CD4-positive, alpha-beta T cell treated with Interleukin-1 beta for 1 hour (primary cell): Measurements from ENCODE around the gene RELN.
"Not testable (repeated sequence)": the region's sequence is repeated elsewhere in the genome, so short reads cannot be mapped to it uniquely, and the experiment has no call there.

Source experiments
- DNase-seq, 2 donors: peaks; one replicate each; pipeline ENCODE4 v3.0.0-alpha.2; 2020 to 2022

RELN gene

DNA sequence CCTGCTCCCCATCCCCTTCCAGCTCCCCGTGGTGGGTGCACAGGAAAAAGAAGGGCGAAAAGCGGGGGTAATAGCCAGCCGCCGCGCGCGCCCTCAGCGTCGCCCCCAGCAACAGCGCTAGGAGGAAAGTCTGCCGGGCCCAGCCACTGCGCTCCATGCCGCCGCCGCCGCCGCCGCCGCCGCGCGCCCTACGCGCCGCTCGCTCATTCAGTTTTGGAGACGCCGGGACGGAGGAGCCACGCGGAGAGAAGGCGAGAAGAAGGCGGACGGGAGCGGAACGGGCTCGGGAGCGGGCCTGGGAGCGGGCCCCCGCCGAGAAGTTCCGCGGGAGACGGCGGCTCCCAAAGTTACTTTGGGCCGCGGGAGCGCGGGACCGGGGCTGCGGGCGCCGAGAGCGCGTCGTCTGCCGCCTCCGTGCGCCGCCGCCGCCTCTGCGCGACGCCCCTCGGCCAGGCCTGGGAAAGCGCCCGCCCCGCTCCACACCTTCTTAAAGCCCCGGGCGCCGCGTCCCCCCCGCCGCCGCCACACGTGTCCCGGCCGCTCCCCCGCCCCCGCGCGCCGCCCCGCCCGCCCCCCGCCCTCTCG lies at the start of gene RELN:
TSS of gene RELN (minus strand) at position 459 of the 585 bp plus-strand sequence. CDS start at position 157, 302 bp downstream.
- no peak for DNase-seq

DNA sequence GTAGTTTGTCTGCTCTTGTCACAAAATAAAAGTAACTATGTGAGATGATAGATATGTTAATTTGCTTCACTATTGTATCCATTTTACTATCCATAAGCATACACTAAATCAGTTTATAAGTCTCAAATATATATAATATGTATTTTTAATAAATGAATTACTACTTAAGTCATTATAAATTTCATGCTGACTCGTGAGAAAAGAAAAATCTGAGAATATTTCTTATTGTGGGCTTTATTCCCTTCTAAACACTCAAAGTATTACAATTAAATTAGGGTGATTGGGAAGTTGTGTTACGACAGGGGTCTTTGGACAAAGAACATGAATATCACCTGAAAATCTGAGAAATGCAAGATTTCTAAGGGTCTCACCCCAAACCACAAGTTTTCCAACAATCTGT lies 48.7 kb upstream of the RELN start:
- no peak for DNase-seq

DNA sequence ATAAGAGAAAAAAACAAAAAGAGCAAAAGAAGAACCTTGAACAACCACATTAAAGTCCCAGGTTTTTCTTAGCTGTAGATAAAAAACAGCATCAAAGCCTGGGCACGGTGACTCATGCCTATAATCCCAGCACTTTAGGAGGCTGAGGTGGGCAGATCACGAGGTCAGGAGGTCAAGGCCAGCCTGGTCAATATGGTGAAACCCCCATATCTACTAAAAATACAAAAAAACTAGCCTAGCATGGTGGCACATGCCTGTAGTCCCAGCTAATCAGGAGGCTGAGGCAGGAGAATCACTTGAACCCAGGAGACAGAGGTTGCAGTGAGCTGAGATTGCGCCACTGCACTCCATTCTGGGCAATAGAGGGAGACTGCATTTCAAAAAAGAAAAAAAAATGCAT lies 47.4 kb upstream of the RELN start:
- not testable (repeated sequence) for DNase-seq

DNA sequence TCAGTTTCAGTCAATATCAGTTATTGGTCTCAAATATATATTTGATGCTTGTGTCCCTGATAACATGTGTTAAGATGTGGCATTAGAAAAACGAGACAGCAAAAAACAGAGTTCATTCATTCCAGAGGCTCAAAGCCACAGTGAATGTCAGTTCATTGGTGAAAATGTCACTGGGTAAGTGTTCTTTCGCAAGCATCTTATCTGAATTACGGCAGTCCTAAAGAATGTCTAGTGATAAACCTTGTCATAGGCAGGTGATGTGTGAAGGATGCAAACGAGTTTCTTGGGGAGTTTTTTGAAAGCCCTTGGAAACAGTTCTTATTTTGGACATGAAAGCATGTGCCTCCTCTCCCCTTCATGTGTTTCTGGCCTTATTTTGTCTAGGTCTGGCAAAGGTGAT lies 45.9 kb upstream of the RELN start:
- no peak for DNase-seq

DNA sequence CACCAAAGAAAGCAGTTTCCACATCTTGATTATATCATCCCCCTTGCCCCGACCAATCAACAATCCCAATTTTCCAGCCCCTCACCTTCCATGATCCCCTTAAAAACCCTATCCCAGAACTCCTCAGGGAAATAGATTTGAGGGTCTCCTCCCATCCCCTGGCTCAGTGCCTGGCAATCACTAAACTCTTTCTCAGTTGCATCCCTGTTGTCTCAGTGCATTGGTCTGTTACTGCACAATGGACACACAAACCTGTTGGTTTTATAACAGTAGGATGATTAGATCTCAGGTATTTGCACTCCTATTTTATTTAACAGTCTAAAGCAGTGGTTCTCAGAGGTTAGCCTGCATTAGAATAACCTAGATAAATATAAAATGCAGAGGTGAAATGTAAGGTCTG lies 45.2 kb upstream of the RELN start:
- no peak for DNase-seq

DNA sequence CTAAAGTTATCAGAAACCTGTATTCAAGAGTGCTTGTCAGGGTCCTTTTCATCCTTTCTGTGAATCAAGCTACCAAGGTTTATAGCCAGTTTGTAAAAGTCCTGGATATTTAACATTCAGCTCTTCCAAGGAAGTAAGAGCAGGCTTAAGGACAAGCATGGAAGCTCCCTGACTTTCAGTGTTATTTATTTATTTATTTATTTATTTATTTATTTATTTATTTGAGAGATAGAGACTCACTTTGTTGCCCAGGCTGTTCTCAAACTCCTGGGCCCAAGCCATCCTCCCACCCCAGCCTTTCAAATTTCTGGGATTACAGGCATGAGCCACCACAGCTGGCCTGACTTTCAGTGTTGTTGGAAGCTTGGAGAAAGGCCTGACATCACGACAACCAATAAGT lies 44.4 kb upstream of the RELN start:
- no peak for DNase-seq

DNA sequence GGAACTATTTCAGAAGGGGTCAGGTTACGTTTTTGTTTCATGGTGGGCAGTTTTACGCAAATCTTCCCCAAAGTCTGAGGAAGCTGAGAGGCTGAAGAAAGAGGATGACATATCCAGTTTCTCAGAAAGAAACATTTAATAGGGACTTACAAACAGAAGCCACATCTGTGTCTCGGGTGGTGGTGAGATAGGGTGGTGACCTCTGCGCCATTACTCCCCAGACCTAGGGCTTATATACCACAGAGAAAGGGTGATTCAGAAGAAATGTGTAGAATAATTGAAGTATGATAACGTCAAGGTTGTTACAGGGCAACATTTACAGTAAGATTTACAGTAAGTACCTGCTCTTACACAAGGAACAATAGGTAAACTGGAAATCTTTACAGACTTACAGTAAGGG lies 43.0 kb upstream of the RELN start:
- no peak for DNase-seq

DNA sequence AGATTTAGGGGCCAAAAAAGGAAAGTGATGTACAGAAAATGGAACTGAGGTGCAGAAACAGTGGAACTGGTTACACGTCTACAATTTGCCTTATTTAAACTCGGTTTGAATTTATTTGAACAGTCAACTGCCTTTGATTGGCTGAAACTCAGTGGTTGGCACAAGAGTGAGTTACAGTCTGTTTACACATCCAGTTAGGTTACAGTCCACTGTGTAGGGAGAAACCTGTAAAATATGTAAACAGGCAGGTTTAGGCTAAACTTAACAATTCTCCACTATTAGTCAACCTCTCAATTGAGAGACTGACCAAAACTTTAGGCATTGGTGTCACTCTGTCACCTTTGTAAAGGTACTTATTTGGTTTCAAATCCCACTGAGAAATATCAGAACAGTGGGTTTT lies 40.3 kb upstream of the RELN start:
- no peak for DNase-seq

DNA sequence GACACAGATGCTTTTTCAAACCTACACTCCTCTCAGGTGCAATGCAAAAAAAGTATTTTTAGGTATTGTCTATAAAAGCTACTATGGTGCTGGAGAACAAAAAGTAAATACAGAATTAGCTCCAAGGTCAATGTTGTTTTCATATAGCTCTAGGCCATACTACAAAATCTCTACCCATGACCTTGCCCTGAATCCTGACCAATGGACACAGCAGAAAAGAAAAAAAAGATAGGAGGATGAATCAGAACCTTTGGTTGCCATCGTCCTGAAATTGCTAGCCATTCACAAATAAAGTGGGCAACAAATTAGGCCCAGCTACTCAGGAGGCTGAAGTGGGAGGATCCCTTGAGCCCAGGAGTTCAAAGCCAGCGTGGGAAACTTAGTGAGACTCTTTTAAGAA lies 35.2 kb upstream of the RELN start:
- no peak for DNase-seq

DNA sequence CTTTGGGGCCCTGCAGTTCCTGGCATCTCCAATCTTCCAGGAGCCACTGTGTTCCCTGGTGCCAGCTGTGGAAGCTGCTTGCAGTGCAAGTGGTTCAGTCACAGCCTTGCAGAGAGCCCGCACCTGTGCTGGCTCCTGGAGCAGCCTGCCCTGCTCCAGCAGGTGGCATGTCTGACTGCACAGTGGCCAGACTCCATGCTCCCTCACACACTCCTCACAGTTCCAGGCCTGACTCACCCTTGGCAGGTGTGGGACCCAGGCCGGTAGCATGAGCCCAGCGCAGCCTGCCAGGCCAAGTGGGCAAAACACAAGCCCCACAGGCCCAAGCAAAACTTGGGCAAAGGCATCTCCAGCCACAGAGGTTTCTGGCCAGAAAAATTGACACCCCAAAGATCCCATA lies 33.6 kb upstream of the RELN start:
- DNase-seq = no peak

DNA sequence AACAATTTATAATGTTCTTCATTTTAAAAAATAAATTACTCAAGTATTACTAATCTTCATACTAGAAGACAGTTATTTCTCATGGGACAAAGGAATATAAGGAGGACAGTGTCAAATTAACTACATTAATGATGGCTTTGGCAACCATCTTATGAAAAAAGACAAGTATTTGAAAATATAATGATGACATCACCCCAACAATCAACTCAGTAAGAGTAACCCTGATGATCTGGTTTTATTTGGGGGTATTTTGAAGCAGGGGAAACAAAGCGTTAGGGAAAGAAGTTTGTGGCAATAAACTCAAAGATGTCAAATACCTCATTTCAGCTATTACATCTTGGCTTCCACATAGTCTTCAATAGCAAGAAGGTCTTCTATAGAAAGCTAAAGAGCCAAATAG lies 29.0 kb upstream of the RELN start:
- no peak for DNase-seq

DNA sequence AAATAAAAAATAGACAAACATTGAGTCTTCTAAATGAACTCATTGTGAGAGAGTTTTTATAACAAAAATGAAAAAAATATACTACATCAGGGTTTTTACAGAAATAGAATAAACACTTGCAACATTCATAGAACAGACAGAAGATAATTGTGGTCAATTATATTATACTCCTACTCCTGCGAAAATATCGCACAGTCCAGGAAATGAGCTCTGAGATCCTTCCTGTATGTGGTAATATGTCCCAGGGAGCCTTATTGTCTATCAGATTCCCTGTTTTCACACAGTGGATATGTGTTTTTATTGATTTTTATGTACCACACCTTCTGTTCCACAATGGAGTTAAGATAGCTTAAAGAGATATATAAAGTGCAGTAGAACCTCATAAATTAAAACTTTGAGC lies 27.5 kb upstream of the RELN start:
- no peak for DNase-seq

DNA sequence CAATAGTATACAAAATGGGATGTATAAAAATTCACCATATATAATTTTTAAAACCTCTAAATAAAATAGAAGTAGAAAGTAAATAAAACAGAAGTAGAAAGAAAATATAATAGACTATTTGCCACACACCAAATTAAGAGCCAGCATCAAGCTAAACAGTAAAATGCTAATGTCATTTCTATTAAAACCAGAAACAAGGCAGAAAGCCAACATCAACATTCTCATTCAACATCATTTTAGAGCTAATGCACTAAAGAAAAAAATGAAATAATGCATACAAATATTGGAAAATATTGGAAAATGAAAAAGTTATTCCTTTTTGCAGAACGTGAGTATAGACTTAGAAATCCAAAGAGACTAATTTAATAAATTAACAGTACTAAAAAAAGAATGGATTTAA lies 23.4 kb upstream of the RELN start:
- no peak for DNase-seq

DNA sequence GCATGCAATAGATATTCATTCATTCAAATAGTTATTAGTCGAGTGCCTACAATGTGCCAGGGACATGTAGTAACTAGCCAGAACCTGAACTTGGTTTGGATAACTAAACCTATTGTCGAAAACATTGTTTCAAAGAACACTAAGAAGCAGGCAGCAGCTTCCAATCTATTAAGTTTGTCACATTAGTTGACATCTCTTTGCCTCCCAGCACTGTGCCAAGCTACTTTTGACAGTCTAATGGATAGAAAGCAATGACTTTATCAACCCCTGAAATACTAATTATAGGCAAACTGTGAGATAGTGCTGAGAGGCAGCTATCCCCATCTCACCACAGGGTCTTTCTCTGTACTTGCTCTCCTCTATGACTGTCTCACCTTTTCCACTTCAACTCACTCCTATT lies 22.4 kb upstream of the RELN start:
- DNase-seq = no peak

DNA sequence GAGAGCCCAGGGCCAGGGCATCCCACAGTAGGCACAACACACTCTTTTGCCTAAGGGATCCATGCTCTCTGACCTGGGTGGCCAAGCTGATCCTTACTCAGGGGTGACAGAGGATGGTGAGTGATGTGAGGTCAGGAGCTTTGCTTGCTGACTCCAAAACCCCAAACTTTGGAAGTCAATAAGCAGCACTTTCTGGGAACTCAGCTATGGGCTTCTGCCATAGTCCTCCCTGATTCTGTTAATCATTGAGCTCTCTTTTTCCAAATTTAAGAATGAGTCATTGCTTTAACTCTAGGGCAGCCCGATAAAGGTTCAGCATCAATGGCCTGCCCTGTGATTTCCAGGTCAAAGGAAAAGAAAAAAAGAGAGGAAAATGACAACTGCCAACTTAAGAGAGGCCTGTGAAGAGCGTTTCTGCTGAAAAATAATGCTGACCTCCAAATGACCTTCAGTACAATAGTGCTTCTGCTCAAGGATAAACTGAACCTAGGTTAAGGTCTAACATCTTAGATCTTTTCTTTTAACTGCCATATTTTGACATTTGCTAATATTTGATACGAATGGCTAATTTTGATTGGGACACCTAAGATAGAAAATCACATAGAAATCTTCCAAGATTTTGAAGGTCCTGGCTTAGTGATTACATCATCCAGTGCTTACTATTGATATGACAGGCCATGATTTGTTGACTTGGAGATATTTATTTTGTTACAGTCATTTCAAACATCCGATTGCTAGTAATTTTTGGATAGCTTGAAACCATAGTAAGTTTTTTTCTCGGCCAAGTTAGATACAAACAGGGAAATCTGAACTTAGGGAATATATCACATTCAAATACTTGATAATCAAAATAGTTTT lies 20.8 kb upstream of the RELN start:
- DNase-seq = no peak

DNA sequence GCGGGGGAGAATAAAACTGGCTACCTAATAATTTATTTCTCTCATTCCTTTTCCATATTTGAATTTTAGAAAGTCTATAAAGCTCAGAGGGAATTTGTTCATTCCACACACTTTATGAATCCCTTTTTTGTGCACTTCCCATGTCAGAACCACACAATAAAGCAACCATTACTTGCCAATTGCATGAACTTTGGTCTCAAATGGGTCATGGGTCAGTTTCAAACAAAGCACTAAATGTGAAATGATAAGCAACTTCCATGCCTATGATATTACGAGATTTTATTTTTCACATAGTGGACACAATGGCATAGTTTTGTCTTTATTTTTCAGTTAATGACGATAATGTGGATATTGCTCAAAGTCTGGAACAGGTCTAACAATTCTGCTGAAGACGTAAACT lies 18.6 kb upstream of the RELN start:
- no peak for DNase-seq

DNA sequence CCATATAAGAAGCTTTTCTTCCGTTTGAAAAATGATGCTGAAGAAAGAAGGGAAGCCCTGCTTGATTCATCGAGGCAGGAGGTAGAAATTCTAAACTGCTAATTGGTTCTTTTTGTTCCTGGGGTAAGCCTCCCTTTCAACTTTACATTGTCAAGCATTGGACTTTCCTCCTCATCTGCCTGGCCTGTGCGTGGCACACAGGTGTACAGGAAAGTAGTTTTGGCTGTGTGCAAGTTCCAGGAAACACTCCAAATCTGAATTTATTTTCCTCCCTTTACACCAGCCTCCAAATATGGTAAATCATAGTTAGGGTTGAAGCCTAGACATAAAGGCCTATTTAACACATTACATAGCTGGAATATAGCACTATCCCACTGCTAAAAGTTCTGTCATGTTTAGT lies 18.2 kb upstream of the RELN start:
- no peak for DNase-seq

DNA sequence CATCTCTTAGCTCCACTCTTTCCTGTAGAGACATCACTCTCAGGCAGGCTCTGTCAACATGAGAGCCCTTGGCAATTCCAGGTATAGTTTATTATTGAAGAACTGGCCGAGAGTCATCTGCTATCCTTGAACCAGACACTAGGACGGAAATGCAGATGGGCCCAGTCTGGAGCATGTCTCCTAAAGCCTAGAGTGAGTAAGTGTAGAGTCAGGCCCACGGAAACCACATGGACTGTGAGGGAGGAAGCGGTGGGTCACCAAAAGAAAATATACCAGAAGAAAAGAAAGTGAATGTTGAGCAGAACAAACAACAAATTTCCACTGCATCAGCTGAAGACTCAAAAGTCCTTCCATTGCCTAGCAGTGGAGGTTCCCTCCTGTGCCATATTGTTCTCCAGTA lies 15.7 kb upstream of the RELN start:
- DNase-seq = no peak

DNA sequence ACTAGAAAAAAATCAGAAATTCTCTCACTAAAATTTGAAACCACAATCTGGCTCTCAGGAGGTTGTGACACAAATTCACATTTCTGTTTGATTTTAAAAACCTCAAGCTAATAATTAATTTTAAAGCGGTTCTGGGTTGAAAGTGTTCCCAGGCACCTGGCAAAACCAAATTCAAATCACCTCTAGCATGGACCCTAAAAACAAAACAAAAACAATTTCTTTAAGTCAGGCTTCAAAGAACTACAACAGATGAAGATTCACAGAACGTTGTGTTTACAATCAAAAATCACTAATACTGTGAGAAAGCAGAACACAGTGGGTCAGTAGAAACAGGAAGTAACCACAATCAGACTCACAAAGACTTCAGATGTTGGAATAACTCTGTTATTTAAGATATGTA lies 7.2 kb upstream of the RELN start:
- DNase-seq = no peak

DNA sequence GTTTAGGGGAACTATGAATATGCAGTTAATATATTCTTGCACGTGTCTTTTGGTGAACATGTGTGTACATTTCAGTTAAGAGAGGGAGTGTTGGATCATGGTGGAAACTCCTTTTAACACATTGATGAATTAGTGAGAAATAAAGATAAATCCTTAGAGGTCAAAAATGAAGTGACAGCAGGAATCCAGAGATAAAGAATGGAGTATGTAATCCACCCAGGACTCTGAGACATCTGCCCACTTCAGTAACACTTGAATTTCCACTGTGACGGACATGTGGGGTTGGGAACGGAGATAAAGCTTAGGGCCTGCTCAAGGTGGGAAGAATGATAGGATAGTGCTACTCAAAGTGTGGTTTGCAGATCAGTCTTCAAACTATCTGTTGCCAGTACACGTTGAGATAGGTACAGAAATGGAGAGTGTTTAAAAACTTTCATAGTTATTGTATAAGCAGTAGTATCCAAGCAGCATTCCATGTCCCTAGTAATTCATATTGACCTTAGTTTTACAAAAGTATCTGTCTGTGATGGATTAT lies 6.6 kb upstream of the RELN start:
- DNase-seq = no peak

DNA sequence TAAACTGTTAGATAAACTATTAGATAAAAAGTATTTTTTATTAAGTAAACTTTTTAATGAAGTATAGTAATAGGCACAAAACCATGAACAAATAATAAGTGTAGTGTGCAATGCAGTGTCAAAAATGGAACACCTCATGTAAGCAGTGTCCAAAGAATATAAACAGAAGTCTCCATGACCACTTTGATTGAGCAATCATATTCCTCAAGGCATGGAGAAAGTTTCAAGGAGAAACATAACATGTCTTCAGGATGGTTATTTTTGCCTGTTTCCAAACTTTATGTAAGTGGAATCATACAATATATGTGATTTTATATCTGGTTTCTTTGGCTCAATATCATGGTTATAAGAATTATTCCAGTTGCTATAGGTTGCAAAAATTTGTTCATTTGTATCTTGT lies 6.1 kb upstream of the RELN start:
- DNase-seq = no peak

DNA sequence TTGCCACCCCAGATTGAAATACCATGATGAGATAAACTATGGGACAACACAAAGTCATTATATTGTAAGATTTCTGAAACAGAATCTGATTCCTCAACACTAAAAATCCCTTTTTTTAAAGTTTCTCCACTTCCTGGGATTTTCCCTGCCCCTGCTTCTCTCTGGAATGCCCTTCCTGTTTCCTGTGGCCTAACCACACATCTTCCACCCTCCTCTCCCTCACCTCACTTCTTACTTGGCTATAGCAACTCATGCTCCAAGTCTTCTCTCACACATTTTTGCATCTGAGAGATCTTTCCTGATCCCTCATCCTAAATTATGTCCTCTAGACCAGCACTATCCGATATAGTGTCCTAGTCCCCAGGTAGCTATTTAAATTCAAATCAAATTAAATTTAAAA lies 4.1 kb upstream of the RELN start:
- DNase-seq = no peak

DNA sequence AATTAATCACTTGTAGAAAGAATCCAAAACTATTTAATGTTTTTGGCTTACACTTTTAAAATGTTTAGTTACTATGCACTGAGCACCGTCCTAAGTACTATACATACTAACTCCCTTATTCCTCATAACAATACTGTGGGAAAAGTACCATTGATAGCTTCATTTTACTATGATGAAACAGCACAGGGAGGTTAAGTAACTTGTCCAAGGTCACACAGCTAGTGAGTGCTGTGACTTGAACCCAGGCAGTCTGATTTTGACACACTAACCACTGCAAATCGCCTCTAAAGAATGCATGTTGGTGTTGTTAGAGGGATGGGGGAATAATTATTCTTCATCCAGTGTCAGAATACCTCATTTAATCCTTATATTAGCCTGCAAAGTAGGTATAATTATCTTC lies 1.9 kb upstream of the RELN start:
- no peak for DNase-seq

DNA sequence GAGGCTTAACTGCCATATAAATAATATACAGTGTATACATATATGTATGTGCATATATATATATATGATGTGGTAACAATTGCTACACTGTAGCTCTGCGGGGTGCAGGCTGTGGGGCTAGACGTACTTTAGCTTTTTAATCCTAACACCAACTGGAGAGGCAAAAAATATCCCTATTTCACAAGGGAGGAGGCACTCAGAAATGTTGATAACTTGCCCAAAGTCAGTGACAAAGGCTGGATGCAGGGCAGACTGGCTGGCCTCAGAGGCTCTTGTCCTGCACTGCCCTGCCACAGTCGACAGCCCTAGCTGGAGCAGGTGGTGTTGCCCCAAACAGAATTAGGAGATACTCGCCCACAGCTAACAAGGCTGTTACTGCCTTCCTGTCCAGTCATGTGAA lies 1.5 kb upstream of the RELN start:
- no peak for DNase-seq
